SK-N-DZ (cell line): Measurements from ENCODE around the gene KCNIP4.
A peak's percentile ranks its signal among the peaks of the same experiment; 100 is the strongest.

Experiments used
- DNase-seq: peaks from one replicate; pipeline ENCODE4 v3.0.0-alpha.2; 2015; ENCODE audit warnings: low spot score

The KCNIP4 gene

GRCh38 chr4:20679951-20680350 is 1268.6 kb downstream of the KCNIP4 start:
- peak; percentile 73 for DNase-seq
